KMS-11 (cell line): ENCODE results near the gene CFAP74.

Experiments
- H2AFZ ChIP-seq: fragments of 200-600 bp; sonication (generic); 2 replicates; pipeline ENCODE4 v1.6.1; 2016; ENCODE audit warnings: antibody characterized with exemption, mixed run types, low read depth
- H3K27ac ChIP-seq: fragments of 200-600 bp; sonication (generic); 2 replicates; pipeline ENCODE4 v1.6.1; 2016; ENCODE audit warnings: mild to moderate bottlenecking, mixed run types
- H3K27me3 ChIP-seq: fragments of 200-600 bp; sonication (generic); 2 replicates; pipeline ENCODE4 v1.6.1; 2017; ENCODE audit warnings: mild to moderate bottlenecking, low read depth, mixed run types, moderate library complexity; ENCODE audit not compliant: insufficient read depth
- H3K36me3 ChIP-seq: fragments of 200-600 bp; sonication (generic); 2 replicates; pipeline ENCODE4 v1.6.1; 2017; ENCODE audit warnings: mild to moderate bottlenecking, mixed run types; ENCODE audit not compliant: insufficient read depth
- H3K4me1 ChIP-seq: fragments of 200-600 bp; sonication (generic); 2 replicates; pipeline ENCODE4 v1.6.1; 2016; ENCODE audit warnings: mild to moderate bottlenecking, low read depth, mixed run types; ENCODE audit not compliant: poor library complexity, severe bottlenecking
- H3K4me2 ChIP-seq: fragments of 200-600 bp; sonication (generic); 2 replicates; pipeline ENCODE4 v1.7.0; 2016; ENCODE audit warnings: mild to moderate bottlenecking, mixed run types
- H3K4me3 ChIP-seq: fragments of 200-600 bp; sonication (generic); IDR thresholded peaks from 2 replicates; pipeline ENCODE4 v1.6.1; 2017; ENCODE audit warnings: low read depth, low read length, mixed read lengths; ENCODE audit not compliant: insufficient read depth
- H3K79me2 ChIP-seq: fragments of 200-600 bp; sonication (generic); 2 replicates; pipeline ENCODE4 v1.6.1; 2016; ENCODE audit warnings: low read depth, mixed run types; ENCODE audit not compliant: insufficient read depth
- H3K9ac ChIP-seq: fragments of 200-600 bp; sonication (generic); 2 replicates; pipeline ENCODE4 v1.6.1; 2016; ENCODE audit warnings: mild to moderate bottlenecking, mixed run types
- H4K20me1 ChIP-seq: fragments of 200-600 bp; sonication (generic); 2 replicates; pipeline ENCODE4 v1.6.1; 2016; ENCODE audit warnings: mild to moderate bottlenecking, mixed run types; ENCODE audit not compliant: insufficient read depth
- TF ChIP-seq, protein P1 (sequence below): fragments of 200-600 bp; sonication (generic); conservative IDR thresholded peaks from 2 replicates; pipeline ENCODE4 v1.6.1; 2017; ENCODE audit warnings: low read depth, mild to moderate bottlenecking, antibody characterized with exemption, low read length, moderate library complexity, mixed read lengths

The CFAP74 gene

DNA sequence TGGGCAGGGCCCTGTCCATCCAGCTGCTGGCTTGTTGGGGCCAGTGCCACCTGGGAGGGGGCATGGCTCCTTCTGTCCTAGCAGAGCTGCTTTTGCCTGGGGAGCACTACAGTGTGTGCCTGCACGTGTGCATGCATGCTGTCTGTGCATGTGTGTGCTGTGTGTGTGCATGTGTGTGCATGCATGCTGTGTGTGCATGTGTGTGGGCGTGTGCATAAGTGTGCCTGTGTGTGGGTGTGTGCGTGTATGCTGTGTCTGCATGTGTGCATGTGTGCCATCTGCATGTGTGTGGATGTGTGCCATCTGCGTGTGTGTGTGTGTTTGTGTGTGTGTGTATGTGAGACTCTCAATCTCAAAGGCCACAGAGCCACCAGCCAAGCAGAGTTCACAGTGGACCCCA, 38.3 kb upstream of the CFAP74 start:
- Histone ChIP-seq H3K36me3 (no peaks in the 10 kb centered on the region), H3K27me3 (peaks cover 87% of the 10 kb centered on the region), H3K9ac (no peak overlapping the region), H3K27ac (no peak overlapping the region), H2AFZ (no peak overlapping the region), H3K4me2 (no peak overlapping the region), H3K79me2 (no peaks in the 10 kb centered on the region), H3K4me3 (no peak overlapping the region), H4K20me1 (no peaks in the 10 kb centered on the region), H3K4me1 (no peaks in the 10 kb centered on the region)
- TF ChIP-seq, protein P1, sequence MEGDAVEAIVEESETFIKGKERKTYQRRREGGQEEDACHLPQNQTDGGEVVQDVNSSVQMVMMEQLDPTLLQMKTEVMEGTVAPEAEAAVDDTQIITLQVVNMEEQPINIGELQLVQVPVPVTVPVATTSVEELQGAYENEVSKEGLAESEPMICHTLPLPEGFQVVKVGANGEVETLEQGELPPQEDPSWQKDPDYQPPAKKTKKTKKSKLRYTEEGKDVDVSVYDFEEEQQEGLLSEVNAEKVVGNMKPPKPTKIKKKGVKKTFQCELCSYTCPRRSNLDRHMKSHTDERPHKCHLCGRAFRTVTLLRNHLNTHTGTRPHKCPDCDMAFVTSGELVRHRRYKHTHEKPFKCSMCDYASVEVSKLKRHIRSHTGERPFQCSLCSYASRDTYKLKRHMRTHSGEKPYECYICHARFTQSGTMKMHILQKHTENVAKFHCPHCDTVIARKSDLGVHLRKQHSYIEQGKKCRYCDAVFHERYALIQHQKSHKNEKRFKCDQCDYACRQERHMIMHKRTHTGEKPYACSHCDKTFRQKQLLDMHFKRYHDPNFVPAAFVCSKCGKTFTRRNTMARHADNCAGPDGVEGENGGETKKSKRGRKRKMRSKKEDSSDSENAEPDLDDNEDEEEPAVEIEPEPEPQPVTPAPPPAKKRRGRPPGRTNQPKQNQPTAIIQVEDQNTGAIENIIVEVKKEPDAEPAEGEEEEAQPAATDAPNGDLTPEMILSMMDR: no peak

DNA sequence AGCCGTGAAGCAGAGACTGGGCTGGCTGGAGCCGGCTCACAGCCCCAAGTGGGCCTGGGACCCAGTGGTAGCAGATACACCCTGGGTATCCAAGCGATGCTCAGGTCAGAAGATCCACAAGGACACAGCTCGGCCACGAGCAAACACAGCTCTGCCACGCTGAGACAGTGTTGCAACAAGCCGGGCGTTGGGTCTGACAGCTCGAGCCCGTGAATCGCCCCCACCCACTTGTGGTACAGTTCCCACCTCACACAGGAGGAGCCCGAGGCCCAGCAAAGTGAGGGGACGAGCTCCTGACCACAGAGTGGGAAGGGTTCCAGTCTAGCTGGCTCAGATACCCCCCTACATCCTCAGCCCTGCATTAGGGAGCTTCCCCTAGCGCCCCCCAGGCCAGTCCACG, 37.7 kb upstream of the CFAP74 start:
- H3K9ac ChIP-seq: no peak overlapping the region
- H2AFZ ChIP-seq: no peak overlapping the region
- no peak overlapping the region for H3K4me3 ChIP-seq
- TF ChIP-seq, protein P1: no peak
- no peaks in the 10 kb centered on the region for H3K4me1 ChIP-seq
- no peak overlapping the region for H3K4me2 ChIP-seq
- no peak overlapping the region for H3K27ac ChIP-seq
- no peaks in the 10 kb centered on the region for H3K36me3 ChIP-seq
- H4K20me1 ChIP-seq: no peaks in the 10 kb centered on the region
- H3K79me2 ChIP-seq: no peaks in the 10 kb centered on the region
- H3K27me3 ChIP-seq: peaks cover 88% of the 10 kb centered on the region

DNA sequence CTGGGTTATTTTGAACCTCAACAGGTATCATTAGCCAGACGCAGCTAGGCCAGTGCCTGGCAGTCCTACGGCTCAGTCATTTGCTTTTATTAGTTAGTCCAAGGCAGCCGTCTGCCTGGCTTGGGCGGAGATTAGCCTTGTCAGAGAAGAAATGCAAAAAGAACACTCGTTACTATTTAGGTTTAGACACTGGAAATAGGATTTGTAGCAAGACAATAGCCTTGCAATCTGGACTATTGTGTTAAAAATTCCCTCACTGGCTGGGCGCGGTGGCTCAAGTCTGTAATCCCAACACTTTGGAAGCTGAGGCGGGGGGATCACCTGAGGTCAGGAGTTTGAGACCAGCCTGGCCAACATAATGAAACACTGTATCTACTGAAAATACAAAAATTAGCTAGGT, 35.7 kb upstream of the CFAP74 start:
- TF ChIP-seq, protein P1: no peak
- H3K4me3 ChIP-seq: no peak overlapping the region
- no peak overlapping the region for H3K27ac ChIP-seq
- no peaks in the 10 kb centered on the region for H3K36me3 ChIP-seq
- no peak overlapping the region for H3K9ac ChIP-seq
- no peaks in the 10 kb centered on the region for H4K20me1 ChIP-seq
- no peaks in the 10 kb centered on the region for H3K79me2 ChIP-seq
- peaks cover 94% of the 10 kb centered on the region for H3K27me3 ChIP-seq
- H3K4me2 ChIP-seq: no peak overlapping the region
- no peaks in the 10 kb centered on the region for H3K4me1 ChIP-seq
- no peak overlapping the region for H2AFZ ChIP-seq

GRCh38 chr1:2038229-2038628, 34.6 kb upstream of the CFAP74 start:
- H3K27me3 ChIP-seq: peaks cover 97% of the 10 kb centered on the region
- no peak overlapping the region for H3K4me3 ChIP-seq
- no peak overlapping the region for H3K9ac ChIP-seq
- H3K36me3 ChIP-seq: no peaks in the 10 kb centered on the region
- H2AFZ ChIP-seq: no peak overlapping the region
- no peak overlapping the region for H3K27ac ChIP-seq
- no peaks in the 10 kb centered on the region for H4K20me1 ChIP-seq
- no peak overlapping the region for H3K4me2 ChIP-seq
- TF ChIP-seq, protein P1: no peak
- H3K4me1 ChIP-seq: no peaks in the 10 kb centered on the region
- no peaks in the 10 kb centered on the region for H3K79me2 ChIP-seq
